Measurements from ENCODE around the gene AMBP. TPM values are rescaled to one million over a fixed set of nuclear protein-coding genes. Genes with fewer than 3 reads are reported as not detected.

Gene AMBP
- total and polyA plus RNA-seq, 2 experiments from 2014 or later, result 0.64 TPM; not detected in 1

GRCh38 chr9:114099669-114100270 lies 21.7 kb upstream of the AMBP start:
- no peaks in the 10 kb centered on the region for H3K9me3 ChIP-seq (ENCODE audit: low read depth)
- DNase-seq (ENCODE audit: low read depth in 1 of 2, low spot score in 1 of 2), result no peak
- no peak overlapping the region for H3K27ac ChIP-seq
- H3K4me1 ChIP-seq (ENCODE audit: low read depth), result no peaks in the 10 kb centered on the region
- H3K36me3 ChIP-seq, result no peaks in the 10 kb centered on the region
- peaks cover 57% of the 10 kb centered on the region for H3K27me3 ChIP-seq
- no peak overlapping the region for H3K4me3 ChIP-seq
- TF ChIP-seq CTCF (IDR thresholded peaks at IDR 0.05; ENCODE audit: low read depth, low read length), result no peak

- Histone ChIP-seq H3K9me3 (ENCODE audit: low read depth) (no peaks in the 10 kb centered on the region), H3K36me3 (no peaks in the 10 kb centered on the region), H3K4me1 (ENCODE audit: low read depth) (no peaks in the 10 kb centered on the region), H3K4me3 (peak within 1 kb of the TSS; percentile 38), H3K27ac (no peak within 1 kb of the TSS), H3K27me3 (peaks cover 51% of the 10 kb centered on the region)
- no peak for DNase-seq (ENCODE audit: low read depth in 1 of 2, low spot score in 1 of 2)
- no peak for TF ChIP-seq CTCF (IDR thresholded peaks at IDR 0.05; ENCODE audit: low read depth, low read length)
These were observed 21.0 kb upstream of the AMBP start, which contains the start of gene KIF12 for GRCh38 chr9:114098936-114099668. Gene KIF12, minus strand, starts transcription at chr9:114099292. Its CDS starts 16 bp downstream, at chr9:114099276.

GRCh38 chr9:114098021-114098935 lies 20.2 kb upstream of the AMBP start:
- H3K4me1 ChIP-seq (ENCODE audit: low read depth), result no peaks in the 10 kb centered on the region
- TF ChIP-seq CTCF (IDR thresholded peaks at IDR 0.05; ENCODE audit: low read depth, low read length), result no peak
- DNase-seq (ENCODE audit: low read depth in 1 of 2, low spot score in 1 of 2), result peak in 1 of 2 donors; percentile 77
- peaks cover 45% of the 10 kb centered on the region for H3K27me3 ChIP-seq
- H3K4me3 ChIP-seq, result peak overlapping the region; percentile 38
- no peaks in the 10 kb centered on the region for H3K36me3 ChIP-seq
- no peak overlapping the region for H3K27ac ChIP-seq
- no peaks in the 10 kb centered on the region for H3K9me3 ChIP-seq (ENCODE audit: low read depth)

- no peaks in the 10 kb centered on the region for H3K4me1 ChIP-seq (ENCODE audit: low read depth)
- DNase-seq (ENCODE audit: low read depth in 1 of 2, low spot score in 1 of 2), result peak in 1 of 2 donors; percentile 58
- no peak overlapping the region for H3K27ac ChIP-seq
- H3K9me3 ChIP-seq (ENCODE audit: low read depth), result no peaks in the 10 kb centered on the region
- H3K27me3 ChIP-seq, result peaks cover 45% of the 10 kb centered on the region
- H3K36me3 ChIP-seq, result no peaks in the 10 kb centered on the region
- H3K4me3 ChIP-seq, result peak overlapping the region; percentile 38
- no peak for TF ChIP-seq CTCF (IDR thresholded peaks at IDR 0.05; ENCODE audit: low read depth, low read length)
These were observed 19.5 kb upstream of the AMBP start for GRCh38 chr9:114097613-114098020.

GRCh38 chr9:114096866-114097612 lies 18.9 kb upstream of the AMBP start:
- Histone ChIP-seq H3K27ac (no peak overlapping the region), H3K36me3 (no peaks in the 10 kb centered on the region), H3K27me3 (peaks cover 45% of the 10 kb centered on the region), H3K4me3 (no peak overlapping the region), H3K9me3 (ENCODE audit: low read depth) (no peaks in the 10 kb centered on the region), H3K4me1 (ENCODE audit: low read depth) (no peaks in the 10 kb centered on the region)
- TF ChIP-seq CTCF (IDR thresholded peaks at IDR 0.05; ENCODE audit: low read depth, low read length), result no peak
- DNase-seq (ENCODE audit: low read depth in 1 of 2, low spot score in 1 of 2), result no peak

Measured in cardiac muscle cell (in vitro differentiated cells and primary cell).